ENCODE results near the gene VWA5B1. TPM values are rescaled to one million over a fixed set of nuclear protein-coding genes. Genes with fewer than 3 reads are reported as not detected.

The VWA5B1 gene
- total and polyA plus RNA-seq, 10 of the 15 experiments (the other 5 are each of a cell fraction or from before 2014, with no cell fraction given), result under 0.01 to 0.05 (median 0.01) TPM; not detected in 7

DNA sequence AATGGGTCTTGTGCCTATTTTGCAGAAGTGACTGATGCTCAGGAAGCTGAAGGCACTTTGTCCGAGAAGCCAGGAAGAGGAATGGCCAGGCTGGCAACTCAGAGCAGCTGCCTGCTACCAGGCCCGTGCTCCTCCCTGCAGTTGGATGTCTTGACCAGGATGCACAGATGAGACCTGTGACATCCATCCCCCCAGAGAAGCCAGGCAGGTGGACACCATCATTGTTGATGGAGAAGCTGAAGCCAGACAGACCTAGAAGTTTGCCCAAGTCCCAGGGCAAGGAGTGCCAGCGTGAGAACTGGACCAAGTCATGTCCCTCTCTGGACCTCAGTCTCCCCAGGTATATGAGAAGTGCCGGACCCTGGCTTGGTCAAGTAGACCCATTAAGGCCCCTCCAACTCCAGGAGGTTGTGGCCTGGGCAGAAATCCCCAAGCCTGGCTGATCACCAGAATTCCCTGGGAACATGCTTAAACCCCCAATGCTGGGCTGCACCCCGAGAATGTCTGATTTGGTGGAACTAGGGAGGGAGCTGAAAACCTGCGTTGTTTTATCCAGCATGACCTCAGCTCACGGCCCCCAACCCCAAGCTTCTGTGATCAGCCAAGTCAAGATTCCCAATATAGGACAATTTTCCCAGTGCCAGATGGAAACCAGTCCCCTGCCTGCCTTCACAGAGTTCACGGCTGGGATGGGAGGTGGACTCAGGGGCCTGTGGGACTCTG lies 112.9 kb downstream of the VWA5B1 start:
- no peak for TF ChIP-seq BHLHE40 (IDR thresholded peaks at IDR 0.05; ENCODE audit: borderline replicate concordance in 1 of 2, low read depth in 2 of 2, low read length in 1 of 2)
- TF ChIP-seq ZNF274 (IDR thresholded peaks at IDR 0.05; ENCODE audit: insufficient read depth, insufficient read length), result no peak
- no peak for TF ChIP-seq CBFB (IDR thresholded peaks at IDR 0.05; ENCODE audit: low read depth)
- TF ChIP-seq MYB (IDR thresholded peaks at IDR 0.05; ENCODE audit: borderline replicate concordance, low read depth, low read length), result no peak
- TF ChIP-seq ZBTB40 (IDR thresholded peaks at IDR 0.05; ENCODE audit: borderline replicate concordance), result no peak
- TF ChIP-seq, protein P1, sequence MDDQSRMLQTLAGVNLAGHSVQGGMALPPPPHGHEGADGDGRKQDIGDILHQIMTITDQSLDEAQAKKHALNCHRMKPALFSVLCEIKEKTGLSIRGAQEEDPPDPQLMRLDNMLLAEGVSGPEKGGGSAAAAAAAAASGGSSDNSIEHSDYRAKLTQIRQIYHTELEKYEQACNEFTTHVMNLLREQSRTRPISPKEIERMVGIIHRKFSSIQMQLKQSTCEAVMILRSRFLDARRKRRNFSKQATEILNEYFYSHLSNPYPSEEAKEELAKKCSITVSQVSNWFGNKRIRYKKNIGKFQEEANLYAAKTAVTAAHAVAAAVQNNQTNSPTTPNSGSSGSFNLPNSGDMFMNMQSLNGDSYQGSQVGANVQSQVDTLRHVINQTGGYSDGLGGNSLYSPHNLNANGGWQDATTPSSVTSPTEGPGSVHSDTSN (IDR thresholded peaks at IDR 0.05; ENCODE audit: insufficient replicate concordance, low read depth, low read length), result no peak
- no peak for TF ChIP-seq NFIC (IDR thresholded peaks at IDR 0.05; ENCODE audit: low read depth, low read length)
- no peak for TF ChIP-seq TCF12 (IDR thresholded peaks at IDR 0.05; ENCODE audit: low read depth, low read length)
- TF ChIP-seq, protein P2, sequence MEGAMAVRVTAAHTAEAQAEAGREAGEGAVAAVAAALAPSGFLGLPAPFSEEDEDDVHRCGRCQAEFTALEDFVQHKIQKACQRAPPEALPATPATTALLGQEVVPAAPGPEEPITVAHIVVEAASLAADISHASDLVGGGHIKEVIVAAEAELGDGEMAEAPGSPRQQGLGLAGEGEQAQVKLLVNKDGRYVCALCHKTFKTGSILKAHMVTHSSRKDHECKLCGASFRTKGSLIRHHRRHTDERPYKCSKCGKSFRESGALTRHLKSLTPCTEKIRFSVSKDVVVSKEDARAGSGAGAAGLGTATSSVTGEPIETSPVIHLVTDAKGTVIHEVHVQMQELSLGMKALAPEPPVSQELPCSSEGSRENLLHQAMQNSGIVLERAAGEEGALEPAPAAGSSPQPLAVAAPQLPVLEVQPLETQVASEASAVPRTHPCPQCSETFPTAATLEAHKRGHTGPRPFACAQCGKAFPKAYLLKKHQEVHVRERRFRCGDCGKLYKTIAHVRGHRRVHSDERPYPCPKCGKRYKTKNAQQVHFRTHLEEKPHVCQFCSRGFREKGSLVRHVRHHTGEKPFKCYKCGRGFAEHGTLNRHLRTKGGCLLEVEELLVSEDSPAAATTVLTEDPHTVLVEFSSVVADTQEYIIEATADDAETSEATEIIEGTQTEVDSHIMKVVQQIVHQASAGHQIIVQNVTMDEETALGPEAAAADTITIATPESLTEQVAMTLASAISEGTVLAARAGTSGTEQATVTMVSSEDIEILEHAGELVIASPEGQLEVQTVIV (IDR thresholded peaks at IDR 0.05; ENCODE audit: borderline replicate concordance, partially characterized antibody), result no peak
- TF ChIP-seq TCF7 (IDR thresholded peaks at IDR 0.05; ENCODE audit: borderline replicate concordance), result no peak
- no peak for TF ChIP-seq TBL1XR1 (IDR thresholded peaks at IDR 0.05; ENCODE audit: low read depth, low read length)
- TF ChIP-seq MYC (IDR thresholded peaks at IDR 0.05; ENCODE audit: insufficient read depth, insufficient read length, insufficient replicate concordance, low read length, severe bottlenecking), result no peak
- ChIA-PET CTCF (no interaction called here), SMC1A (ENCODE audit: uncharacterized antibody, unreplicated experiment) (no interaction called here), POLR2A (interaction anchor here (0.6 kb wide), 1 partner anchor 350 kb away, joined by 10 read pairs; no protein-coding TSS in a partner anchor), RAD21 (ENCODE audit: unreplicated experiment) (no interaction called here)
- Histone ChIP-seq H3K4me1 (ENCODE audit: control insufficient read depth, insufficient read depth, low read length) (no peaks in the 10 kb centered on the region), H3K4me2 (ENCODE audit: control insufficient read depth, insufficient read depth) (no peak overlapping the region), H3K36me3 (ENCODE audit: control insufficient read depth in 2 of 2, insufficient read depth in 2 of 2, low read length in 1 of 2) (no peaks in the 10 kb centered on the region), H3K27me3 (replicated peaks in 1 of 2; ENCODE audit: control insufficient read depth in 2 of 2, insufficient read depth in 2 of 2, low read length in 1 of 2) (peaks cover 8 to 13% of the 10 kb centered on the region in 2 experiments), H2AFZ (ENCODE audit: control insufficient read depth, low read depth, low read length) (no peak overlapping the region), H4K20me1 (ENCODE audit: control insufficient read depth, insufficient read depth) (no peaks in the 10 kb centered on the region), H3K27ac (ENCODE audit: control insufficient read depth, insufficient read depth) (no peak overlapping the region), H3K9ac (ENCODE audit: control insufficient read depth, insufficient read depth, low read length) (no peak overlapping the region), H3K9me3 (replicated peaks; ENCODE audit: control insufficient read depth, insufficient read depth, low read length) (no peaks in the 10 kb centered on the region), H3K4me3 (no peak overlapping the region), H3K79me2 (ENCODE audit: control insufficient read depth, insufficient read depth, low read length) (no peaks in the 10 kb centered on the region)
- no TSS peak for BruUV-seq (replicated peaks)
- no peak for FAIRE-seq
- no peak for DNase-seq (ENCODE audit: low read depth, low spot score)
- ATAC-seq, result no peak
- WGBS (ENCODE audit: insufficient coverage, insufficient replicate concordance, low lambda C conversion rate, missing lambda C conversion rate), result 17% methylated on average over 8 of the region's 8 CpGs
- intact Hi-C loops (cut with micrococcal nuclease; ENCODE audit: unreplicated experiment) (no loop called here), in situ Hi-C loops (cut with MboI) (no loop called here)
